ENCODE data around the gene SGPL1. TPM values are rescaled to one million over a fixed set of nuclear protein-coding genes. Genes with fewer than 3 reads are reported as not detected.

Gene SGPL1
- total RNA-seq, 1 donor from 2014 or later = 40.0 TPM

DNA sequence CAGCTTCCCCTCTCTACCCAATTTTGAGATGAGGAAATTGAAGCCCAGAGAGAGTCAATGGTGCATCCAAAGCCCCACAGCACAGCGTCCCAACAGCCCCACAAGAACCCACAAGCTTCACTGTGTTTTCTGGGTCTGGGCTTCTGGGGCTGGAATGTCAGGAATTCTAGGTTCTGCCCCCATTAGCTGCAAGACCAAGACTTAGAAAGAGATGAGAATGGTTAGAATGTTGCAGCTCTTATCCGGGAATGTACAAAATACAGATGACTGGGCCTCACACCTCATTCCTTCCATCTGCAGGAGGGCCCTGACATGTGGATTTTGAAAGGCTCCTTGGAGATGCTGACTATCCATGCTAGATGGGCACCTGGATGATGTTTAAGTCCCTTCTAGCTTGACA, 6.0 kb upstream of the SGPL1 start:
- no peak for DNase-seq (ENCODE audit: low spot score)

GRCh38 chr10:70810967-70811366, 4.8 kb upstream of the SGPL1 start:
- no peak for DNase-seq (ENCODE audit: low spot score)

DNA sequence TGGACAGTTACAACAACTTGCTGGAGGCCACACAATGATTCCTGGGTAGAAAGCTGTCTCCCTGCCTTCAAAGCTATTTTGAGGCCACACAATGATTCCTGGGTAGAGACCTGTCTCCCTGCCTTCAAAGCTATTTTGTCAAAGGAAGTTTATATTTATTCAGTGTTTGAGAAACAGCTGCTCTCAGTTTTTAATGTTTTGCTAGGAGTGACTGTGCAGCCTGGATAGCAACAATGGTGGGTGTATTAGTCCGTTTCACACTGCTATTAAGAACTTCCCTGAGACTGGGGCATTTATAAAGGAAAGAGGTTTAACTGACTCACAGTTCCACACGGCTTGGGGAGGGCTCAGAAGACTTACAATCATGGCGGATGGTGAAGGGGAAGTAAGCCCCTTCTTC, 3.9 kb upstream of the SGPL1 start:
- DNase-seq (ENCODE audit: low spot score) = no peak

- DNase-seq (ENCODE audit: low spot score) = no peak
Observed at GRCh38 chr10:70812814-70813213, 2.9 kb upstream of the SGPL1 start.

GRCh38 chr10:70814126-70814525, 1.6 kb upstream of the SGPL1 start:
- DNase-seq (ENCODE audit: low spot score) = no peak

- DNase-seq (ENCODE audit: low spot score) = no peak
Observed at GRCh38 chr10:70816220-70816894, 609 bp downstream of the SGPL1 start.

- no peak for DNase-seq (ENCODE audit: low spot score)
Observed at GRCh38 chr10:70820976-70821750, 5.4 kb downstream of the SGPL1 start.

- no peak for DNase-seq (ENCODE audit: low spot score)
Observed at GRCh38 chr10:70822076-70822820, 6.5 kb downstream of the SGPL1 start.

DNA sequence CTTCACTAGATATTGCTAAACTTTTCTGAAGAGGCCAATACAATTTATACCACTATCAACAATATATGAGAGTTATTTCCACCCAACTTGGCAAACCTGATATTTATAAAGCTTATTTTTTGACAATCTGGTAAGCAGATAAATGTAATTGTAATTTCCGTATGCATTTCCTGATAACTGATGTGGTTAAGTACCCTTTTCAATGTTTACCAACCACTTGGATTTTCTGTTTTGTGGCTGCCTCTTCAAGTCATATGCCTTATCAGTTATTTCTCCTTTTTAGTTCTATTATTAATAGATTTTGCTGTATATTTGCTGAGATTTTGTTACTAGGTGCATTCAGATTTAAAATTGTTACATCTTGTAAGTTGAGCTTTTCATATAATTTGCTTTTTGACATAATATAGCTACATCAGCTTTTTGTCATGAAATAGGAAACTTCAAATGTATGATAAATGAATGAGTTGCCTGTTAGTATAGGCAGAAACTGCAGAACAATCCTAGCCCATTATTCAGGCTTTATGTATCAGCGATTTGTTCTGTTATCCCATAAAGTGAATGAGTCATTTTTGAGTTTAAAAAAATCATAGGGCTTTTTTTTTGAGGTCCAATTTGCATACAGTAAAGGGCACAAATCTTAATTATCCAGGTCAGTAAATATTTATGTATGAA, 11.5 kb downstream of the SGPL1 start:
- no peak for DNase-seq (ENCODE audit: low spot score)

GRCh38 chr10:70828923-70829322, 13.2 kb downstream of the SGPL1 start:
- DNase-seq (ENCODE audit: low spot score) = no peak

- DNase-seq (ENCODE audit: low spot score) = no peak
Observed at GRCh38 chr10:70829543-70829942, 13.8 kb downstream of the SGPL1 start.

DNA sequence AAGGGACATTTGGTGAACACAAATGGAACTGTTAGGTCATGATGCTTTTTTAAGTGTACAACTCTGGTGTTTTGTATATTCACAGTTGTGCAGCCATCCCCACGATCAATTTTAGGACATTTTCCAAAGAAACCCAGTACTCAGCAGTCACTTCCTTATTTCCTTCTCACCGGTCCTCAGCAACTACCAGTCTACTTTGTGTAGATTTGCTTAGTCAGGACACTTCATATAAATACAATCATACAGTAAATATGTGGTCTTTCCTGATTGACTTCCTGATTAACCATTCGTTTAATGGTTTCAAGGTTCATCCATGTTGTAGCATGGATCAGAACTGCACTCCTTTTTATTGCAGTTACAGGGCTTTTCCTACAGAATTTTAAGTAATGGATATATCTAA, 14.4 kb downstream of the SGPL1 start:
- no peak for DNase-seq (ENCODE audit: low spot score)

DNA sequence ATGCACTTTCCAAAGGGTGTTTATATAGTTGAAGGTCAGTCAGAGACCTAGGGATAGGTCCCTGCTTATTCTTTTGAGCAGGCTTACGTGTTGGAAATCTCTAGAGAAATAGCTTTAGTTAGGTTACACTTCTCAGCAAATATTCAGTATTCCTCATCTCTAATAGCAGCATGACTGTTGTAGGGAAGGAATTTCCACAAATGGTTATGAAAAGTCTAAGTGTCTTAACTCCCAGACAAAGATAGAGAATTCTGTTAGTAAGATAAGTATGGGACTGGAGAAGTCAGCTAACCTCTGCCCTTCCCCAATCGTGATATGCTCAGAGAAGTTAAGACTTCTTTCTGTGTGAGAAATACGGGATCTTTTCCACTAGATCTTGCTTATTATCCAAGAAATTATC, 16.5 kb downstream of the SGPL1 start:
- DNase-seq (ENCODE audit: low spot score) = no peak

DNA sequence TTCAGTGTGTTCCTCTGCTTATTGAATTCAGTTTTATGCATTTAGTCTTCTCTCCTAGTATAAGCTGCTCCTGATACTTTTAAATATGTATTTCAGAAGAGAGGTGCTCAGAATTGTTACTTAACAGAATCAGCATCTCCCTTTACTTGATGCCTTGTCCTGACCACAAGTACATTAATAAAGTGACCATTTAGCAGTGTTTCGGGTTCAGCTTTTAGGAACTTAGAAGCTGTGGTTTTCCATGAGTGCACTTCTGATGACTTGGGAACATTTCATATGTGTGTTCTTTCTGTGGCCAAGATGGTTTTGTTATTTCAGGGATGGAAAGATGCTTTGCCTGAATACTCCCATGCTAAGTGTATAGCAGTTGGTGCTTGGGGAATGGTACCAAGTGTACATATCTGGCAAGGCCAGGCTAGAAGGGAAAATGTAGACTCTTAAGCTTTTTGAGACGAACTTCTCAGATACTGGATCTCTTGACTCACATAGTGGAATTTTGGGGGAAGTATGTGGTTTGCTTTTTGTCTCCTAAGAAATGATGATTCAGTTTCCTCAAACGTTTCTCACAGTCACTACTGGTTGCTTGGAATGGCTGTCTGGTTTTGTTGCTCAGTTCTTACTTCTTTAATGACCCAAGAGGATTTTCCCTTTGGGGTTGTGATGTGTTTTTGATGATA, 17.2 kb downstream of the SGPL1 start:
- no peak for DNase-seq (ENCODE audit: low spot score)

DNA sequence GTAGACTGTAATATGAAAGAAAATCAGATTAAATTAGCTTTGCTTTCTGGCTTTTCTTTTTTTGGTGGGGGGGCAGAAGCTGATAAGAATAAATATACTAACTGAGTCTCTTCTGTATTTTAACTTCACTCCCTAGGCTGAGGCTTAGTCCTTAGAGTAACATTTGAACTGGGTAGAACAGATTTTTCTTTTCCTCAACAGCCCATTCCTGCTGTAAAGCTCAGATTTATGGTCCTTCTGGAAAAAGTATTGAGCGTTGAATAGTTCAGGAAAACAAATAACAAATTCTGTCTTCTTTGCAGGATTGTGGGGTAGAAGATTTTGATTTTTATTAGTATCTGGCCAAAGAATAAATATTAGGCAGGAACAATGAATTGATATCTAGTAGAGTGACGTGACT, 17.9 kb downstream of the SGPL1 start:
- DNase-seq (ENCODE audit: low spot score) = no peak

GRCh38 chr10:70834021-70834420, 18.3 kb downstream of the SGPL1 start:
- no peak for DNase-seq (ENCODE audit: low spot score)

DNA sequence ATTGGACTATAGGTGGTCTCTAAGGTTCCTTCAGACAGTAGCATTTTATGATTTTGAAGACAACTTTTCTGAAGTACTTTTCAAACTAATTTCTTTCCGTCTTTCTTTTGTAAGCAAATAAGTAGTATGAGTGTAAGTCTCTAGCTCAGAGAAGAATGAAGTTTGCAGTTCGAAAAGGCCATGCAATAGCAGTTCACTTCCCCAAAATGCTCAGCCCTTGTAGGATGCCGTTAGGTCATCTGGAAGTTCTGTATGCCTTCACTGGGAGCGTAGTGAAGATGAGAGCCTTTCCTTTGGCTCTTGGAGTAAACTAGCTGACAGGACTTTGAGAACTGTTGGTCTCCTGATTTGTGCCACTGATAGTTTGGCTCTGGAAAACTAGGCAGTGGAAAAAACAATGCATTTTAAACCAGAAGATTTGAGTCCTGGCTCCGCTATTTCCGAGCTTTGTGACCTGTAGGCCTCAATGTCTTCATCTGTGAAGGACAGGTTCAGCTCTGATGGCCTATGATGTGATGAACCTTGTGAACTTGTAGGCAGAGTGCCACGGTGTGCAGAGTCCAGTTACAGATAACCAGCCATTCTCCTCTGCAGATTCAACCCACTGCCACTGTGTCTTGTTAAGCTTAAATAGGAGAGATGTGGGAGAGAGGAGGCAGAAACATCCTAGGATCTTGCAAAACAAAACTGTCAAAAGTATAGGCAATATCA, 18.8 kb downstream of the SGPL1 start:
- no peak for DNase-seq (ENCODE audit: low spot score)

GRCh38 chr10:70836319-70836718, 20.6 kb downstream of the SGPL1 start:
- DNase-seq (ENCODE audit: low spot score) = no peak

- no peak for DNase-seq (ENCODE audit: low spot score)
Observed at GRCh38 chr10:70837660-70838059, 21.9 kb downstream of the SGPL1 start.

GRCh38 chr10:70838270-70838805, 22.6 kb downstream of the SGPL1 start:
- no peak for DNase-seq (ENCODE audit: low spot score)
